ENCODE measurements around the gene ARPC1B.
"Not testable (repeated sequence)": the region's sequence is repeated elsewhere in the genome, so short reads cannot be mapped to it uniquely, and the experiment has no call there.

ARPC1B gene

GRCh38 chr7:99415513-99416127, 41.1 kb downstream of the ARPC1B start:
- DNase-seq, result not testable (repeated sequence)

DNA sequence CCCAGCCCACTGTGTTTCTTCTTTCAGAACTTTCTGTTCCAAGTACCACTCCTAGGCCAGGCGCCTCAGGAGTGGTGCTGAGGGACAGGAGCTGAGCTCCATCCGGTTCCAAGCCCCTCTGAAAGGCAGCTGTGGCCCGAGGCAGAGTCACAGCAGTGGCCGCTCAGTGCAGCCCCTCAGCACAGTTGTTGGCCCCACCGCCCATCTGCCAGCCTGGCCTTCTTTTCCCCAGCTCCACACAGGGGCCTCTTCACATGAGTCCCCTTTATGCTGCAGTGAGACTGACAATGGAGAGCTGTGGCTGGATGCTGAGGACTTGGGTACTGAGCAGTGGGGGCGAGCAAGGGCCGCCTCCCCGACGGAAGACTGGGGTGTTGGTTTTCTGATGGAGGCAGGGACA, 43.7 kb downstream of the ARPC1B start:
- no peak for DNase-seq

- DNase-seq, result no peak
These were observed 44.9 kb downstream of the ARPC1B start for GRCh38 chr7:99419323-99420021.

GRCh38 chr7:99420213-99420612, 45.7 kb downstream of the ARPC1B start:
- DNase-seq, result no peak

- DNase-seq, result no peak
These were observed 46.5 kb downstream of the ARPC1B start for GRCh38 chr7:99420986-99421385.

DNA sequence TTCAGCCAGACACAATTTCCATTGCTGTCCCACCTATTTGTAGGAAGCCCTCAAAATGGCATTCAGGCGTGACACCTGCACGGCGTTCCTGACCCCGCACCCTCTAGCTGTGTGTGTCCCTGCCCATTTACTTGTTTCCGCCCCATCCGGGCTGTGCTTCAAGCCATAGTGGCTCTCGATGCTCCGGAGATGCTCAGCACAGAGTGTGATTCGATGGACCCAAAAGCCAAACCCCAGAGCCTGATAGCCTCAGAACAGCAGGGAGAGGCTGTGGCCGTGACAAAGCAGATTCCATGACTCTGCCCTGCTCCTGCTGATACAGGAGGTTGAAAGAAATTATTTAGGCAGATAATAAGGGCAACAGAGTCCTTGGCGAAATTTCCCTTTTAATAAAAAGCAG, 47.7 kb downstream of the ARPC1B start:
- DNase-seq, result peak; percentile 49

DNA sequence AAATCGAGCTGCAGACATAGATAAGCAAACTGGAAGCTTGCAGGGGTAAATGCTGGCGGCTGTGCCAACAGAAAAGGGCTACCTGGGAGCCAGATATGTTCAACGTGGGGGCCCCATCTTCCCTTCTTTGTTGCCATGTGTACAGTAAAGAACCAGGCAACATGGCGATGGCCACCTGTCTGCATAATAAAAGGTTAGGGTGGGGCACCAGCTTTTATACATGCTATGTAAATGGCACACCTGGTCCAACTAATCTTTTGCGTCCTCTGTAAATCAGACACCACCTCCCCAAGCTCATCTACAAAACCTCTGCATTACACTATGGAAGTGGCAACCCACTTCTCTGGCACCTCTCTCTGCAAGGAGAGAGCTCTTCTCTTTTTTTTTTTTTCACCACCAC, 48.1 kb downstream of the ARPC1B start:
- peak; percentile 68 for DNase-seq

- no peak for DNase-seq
These were observed 50.6 kb downstream of the ARPC1B start for GRCh38 chr7:99424932-99425730.

- no peak for DNase-seq
These were observed 54.5 kb downstream of the ARPC1B start for GRCh38 chr7:99428972-99429566.

- no peak for DNase-seq
These were observed 55.2 kb downstream of the ARPC1B start for GRCh38 chr7:99429756-99430155.

GRCh38 chr7:99431756-99432540, 57.4 kb downstream of the ARPC1B start:
- not testable (repeated sequence) for DNase-seq

- no peak for DNase-seq
These were observed 58.6 kb downstream of the ARPC1B start for GRCh38 chr7:99433158-99433557.

DNA sequence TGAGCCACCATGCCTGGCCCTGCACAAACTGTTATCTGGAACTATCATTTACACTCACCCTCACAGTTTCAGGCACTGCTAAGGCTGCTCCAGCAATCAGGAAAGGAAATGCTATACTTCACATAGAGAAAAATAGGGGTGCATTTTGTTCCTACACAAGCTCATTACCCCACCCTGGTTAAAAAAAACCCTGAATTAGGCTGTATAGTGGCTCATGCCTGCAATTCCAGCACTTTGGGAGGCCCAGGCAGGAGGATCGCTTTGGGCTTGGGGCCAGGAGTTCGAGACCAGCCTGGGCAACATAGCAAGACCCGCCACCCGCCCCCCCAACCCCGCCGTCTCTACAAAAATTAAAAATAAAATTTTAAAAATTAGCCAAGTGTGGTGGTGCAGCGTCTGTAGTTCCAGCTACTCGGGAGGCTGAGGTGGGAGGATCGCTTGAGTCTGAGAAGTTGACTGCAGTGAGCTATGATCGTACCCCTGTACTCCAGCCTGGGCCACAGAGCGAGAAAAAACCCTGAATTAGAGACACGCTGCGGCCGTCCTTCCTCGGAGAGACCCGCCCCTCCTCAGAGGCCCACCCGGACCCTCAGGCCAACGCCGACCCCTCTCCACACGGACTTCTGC, 63.5 kb downstream of the ARPC1B start:
- no peak for DNase-seq

- peak; percentile 82 for DNase-seq
These were observed 64.3 kb downstream of the ARPC1B start, which contains the start of the genes CPSF4 and PTCD1 for GRCh38 chr7:99438573-99439480. Gene CPSF4 (plus strand): TSS chr7:99438943. CDS start chr7:99439083, 140 bp downstream. Gene PTCD1 (minus strand): TSS chr7:99438798. CDS start chr7:99435242, 3,556 bp downstream.

- DNase-seq, result no peak
These were observed 65.7 kb downstream of the ARPC1B start for GRCh38 chr7:99440195-99440594.
